ENCODE measurements around the gene DGKB. TPM values are rescaled to one million over a fixed set of nuclear protein-coding genes. Genes with fewer than 3 reads are reported as not detected.

The DGKB gene
- total RNA-seq, 4 donors from 2014 or later = 0.40 to 3.8 (median 0.82) TPM; not detected in 1

- TF ChIP-seq POLR2AphosphoS5 (IDR thresholded peaks at IDR 0.05) (no peak), POLR2A (IDR thresholded peaks at IDR 0.05) (no peak), EP300 (IDR thresholded peaks at IDR 0.05; ENCODE audit: low read depth) (no peak), CTCF (IDR thresholded peaks at IDR 0.05) (no peak)
- H3K36me3 ChIP-seq = no peaks in the 10 kb centered on the region
- 76 to 78% methylated on average over 2 of the region's 2 CpGs for WGBS, 2 donors (ENCODE audit: low coverage in 1 of 2)
- no peak overlapping the region for H3K27ac ChIP-seq
- H3K4me3 ChIP-seq = no peak overlapping the region
- no peaks in the 10 kb centered on the region for H3K9me3 ChIP-seq
- no peaks in the 10 kb centered on the region for H3K27me3 ChIP-seq
- DNase-seq = no peak
- no peaks in the 10 kb centered on the region for H3K4me1 ChIP-seq
- in situ Hi-C loops (cut with MboI; ENCODE audit: low pct_ligation_motif_present in 1 of 4, low pct_unique_long_range_greater_than_20kb in 1 of 4, low sequenced_read_pairs in 3 of 4) (no loop called here), intact Hi-C loops (cut with DNase I; ENCODE audit: low total_unique reads) (no loop called here)
Measured at GRCh38 chr7:14510268-14510667, 392.3 kb downstream of the DGKB start.

- WGBS, 2 donors (ENCODE audit: low coverage in 1 of 2) = 10 to 33% methylated on average over 2 to 3 of the region's 3 CpGs
- intact Hi-C loops (cut with DNase I; ENCODE audit: low total_unique reads) = no loop called here
- TF ChIP-seq POLR2A (IDR thresholded peaks at IDR 0.05) (no peak), POLR2AphosphoS5 (IDR thresholded peaks at IDR 0.05) (no peak), EP300 (IDR thresholded peaks at IDR 0.05; ENCODE audit: low read depth) (no peak), CTCF (IDR thresholded peaks at IDR 0.05) (no peak)
- H3K27me3 ChIP-seq = no peaks in the 10 kb centered on the region
- no peak overlapping the region for H3K27ac ChIP-seq
- in situ Hi-C loops (cut with MboI; ENCODE audit: low pct_ligation_motif_present in 1 of 4, low pct_unique_long_range_greater_than_20kb in 1 of 4, low sequenced_read_pairs in 3 of 4) = no loop called here
- DNase-seq = no peak
- no peak overlapping the region for H3K4me3 ChIP-seq
- H3K9me3 ChIP-seq = no peaks in the 10 kb centered on the region
- H3K36me3 ChIP-seq = no peaks in the 10 kb centered on the region
- no peaks in the 10 kb centered on the region for H3K4me1 ChIP-seq
Measured at GRCh38 chr7:14507617-14508016, 394.9 kb downstream of the DGKB start.

- Histone ChIP-seq H3K27ac (no peak overlapping the region), H3K4me1 (no peaks in the 10 kb centered on the region), H3K4me3 (no peak overlapping the region), H3K36me3 (no peaks in the 10 kb centered on the region), H3K9me3 (peaks cover 0 to 8% of the 10 kb centered on the region in 2 donors), H3K27me3 (no peaks in the 10 kb centered on the region)
- DNase-seq = no peak
- in situ Hi-C loops (cut with MboI; ENCODE audit: low pct_ligation_motif_present in 1 of 4, low pct_unique_long_range_greater_than_20kb in 1 of 4, low sequenced_read_pairs in 3 of 4) = no loop called here
- TF ChIP-seq CTCF (IDR thresholded peaks at IDR 0.05) (no peak), POLR2A (IDR thresholded peaks at IDR 0.05) (no peak)
- WGBS, 2 donors (ENCODE audit: low coverage in 1 of 2) = 70 to 91% methylated on average over 2 of the region's 2 CpGs
- intact Hi-C loops (cut with DNase I; ENCODE audit: low total_unique reads) = no loop called here
Measured at GRCh38 chr7:14505906-14506305, 396.6 kb downstream of the DGKB start.

GRCh38 chr7:14504134-14504533, 398.4 kb downstream of the DGKB start:
- peaks cover 0 to 8% of the 10 kb centered on the region in 2 donors for H3K9me3 ChIP-seq
- intact Hi-C loops (cut with DNase I; ENCODE audit: low total_unique reads) (no loop called here), in situ Hi-C loops (cut with MboI; ENCODE audit: low pct_ligation_motif_present in 1 of 4, low pct_unique_long_range_greater_than_20kb in 1 of 4, low sequenced_read_pairs in 3 of 4) (no loop called here)
- TF ChIP-seq POLR2A (IDR thresholded peaks at IDR 0.05) (no peak), EP300 (IDR thresholded peaks at IDR 0.05; ENCODE audit: low read depth) (no peak), POLR2AphosphoS5 (IDR thresholded peaks at IDR 0.05) (no peak), CTCF (IDR thresholded peaks at IDR 0.05) (no peak)
- H3K27ac ChIP-seq = no peak overlapping the region
- no peak for DNase-seq
- no peaks in the 10 kb centered on the region for H3K27me3 ChIP-seq
- no peaks in the 10 kb centered on the region for H3K36me3 ChIP-seq
- 83% methylated on average over 2 of the region's 2 CpGs; no CpG with 5 or more reads in 1 of the 2 donors for WGBS, 2 donors (ENCODE audit: low coverage in 1 of 2)
- no peak overlapping the region for H3K4me3 ChIP-seq
- no peaks in the 10 kb centered on the region for H3K4me1 ChIP-seq
